Muscle of arm (tissue), 12 donors: Measurements from ENCODE around the gene TKFC. TPM values are rescaled to one million over a fixed set of nuclear protein-coding genes. Genes with fewer than 3 reads are reported as not detected.
"Not testable (repeated sequence)": the region's sequence is repeated elsewhere in the genome, so short reads cannot be mapped to it uniquely, and the experiment has no call there.

Experiments used
- DNase-seq: peaks from one replicate; pipeline ENCODE4 v3.0.0-alpha.2; 2013
- polyA plus RNA-seq, 12 donors: library from polyadenylated mRNA; unstranded; fragments of 120-200 nt; gene quantifications; one replicate each; pipeline ENCODE4 v1.2.1, GENCODE V29; 2013; ENCODE audit not compliant: insufficient read length in 12 of 12

TKFC gene
- polyA plus RNA-seq, 12 donors: 12.4 to 43.6 (median 18.2) TPM; not detected in 1

DNA sequence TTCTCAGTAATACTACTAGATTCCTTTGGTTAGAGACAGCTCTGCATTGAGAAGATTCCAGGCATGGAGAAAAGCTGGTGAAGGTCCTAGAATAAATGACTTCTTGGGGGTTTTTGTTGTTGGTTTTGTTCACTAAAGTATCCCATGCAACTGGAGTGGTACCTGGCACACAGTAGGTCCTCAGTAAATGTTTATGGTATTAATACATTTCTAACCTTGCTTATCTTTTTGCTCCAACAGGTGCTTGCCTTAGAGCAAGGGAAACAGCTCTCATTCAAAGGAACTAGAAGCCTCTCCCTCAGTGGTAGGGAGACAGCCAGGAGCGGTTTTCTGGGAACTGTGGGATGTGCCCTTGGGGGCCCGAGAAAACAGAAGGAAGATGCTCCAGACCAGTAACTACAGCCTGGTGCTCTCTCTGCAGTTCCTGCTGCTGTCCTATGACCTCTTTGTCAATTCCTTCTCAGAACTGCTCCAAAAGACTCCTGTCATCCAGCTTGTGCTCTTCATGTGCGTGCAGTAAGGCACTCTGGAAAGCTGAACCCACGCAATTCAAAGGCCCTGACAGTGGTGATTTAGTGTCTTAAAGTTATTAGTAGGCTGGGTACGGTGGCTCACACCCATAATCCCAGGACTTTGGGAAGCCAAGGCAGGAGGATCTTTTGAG lies 31.1 kb downstream of the TKFC start:
- DNase-seq: no peak

DNA sequence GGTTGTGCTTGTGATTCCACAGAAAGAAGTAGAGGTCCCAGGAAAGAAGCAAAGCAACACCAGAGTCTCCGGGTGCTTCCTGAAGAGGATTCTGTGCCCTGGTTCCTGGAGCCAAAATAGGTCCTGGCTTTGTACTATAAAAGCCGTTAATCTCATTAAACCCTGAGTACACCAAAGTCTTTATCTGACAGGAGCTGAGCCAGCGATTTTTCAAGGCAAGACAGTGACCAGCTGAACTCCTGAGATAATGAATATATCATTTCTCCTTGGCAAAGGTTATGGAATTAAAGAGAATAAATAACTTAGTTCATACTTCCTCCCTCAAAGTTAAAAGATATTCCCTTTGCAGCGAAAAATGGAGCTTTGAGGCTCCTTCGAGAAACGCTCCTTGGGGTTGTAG lies 34.4 kb downstream of the TKFC start:
- no peak for DNase-seq

DNA sequence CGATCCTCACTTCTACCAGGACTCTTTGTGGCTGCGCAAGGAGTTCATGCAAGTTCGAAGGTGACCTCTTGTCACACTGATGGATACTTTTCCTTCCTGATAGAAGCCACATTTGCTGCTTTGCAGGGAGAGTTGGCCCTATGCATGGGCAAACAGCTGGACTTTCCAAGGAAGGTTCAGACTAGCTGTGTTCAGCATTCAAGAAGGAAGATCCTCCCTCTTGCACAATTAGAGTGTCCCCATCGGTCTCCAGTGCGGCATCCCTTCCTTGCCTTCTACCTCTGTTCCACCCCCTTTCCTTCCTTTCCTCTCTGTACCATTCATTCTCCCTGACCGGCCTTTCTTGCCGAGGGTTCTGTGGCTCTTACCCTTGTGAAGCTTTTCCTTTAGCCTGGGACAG lies 35.6 kb downstream of the TKFC start:
- no peak for DNase-seq

DNA sequence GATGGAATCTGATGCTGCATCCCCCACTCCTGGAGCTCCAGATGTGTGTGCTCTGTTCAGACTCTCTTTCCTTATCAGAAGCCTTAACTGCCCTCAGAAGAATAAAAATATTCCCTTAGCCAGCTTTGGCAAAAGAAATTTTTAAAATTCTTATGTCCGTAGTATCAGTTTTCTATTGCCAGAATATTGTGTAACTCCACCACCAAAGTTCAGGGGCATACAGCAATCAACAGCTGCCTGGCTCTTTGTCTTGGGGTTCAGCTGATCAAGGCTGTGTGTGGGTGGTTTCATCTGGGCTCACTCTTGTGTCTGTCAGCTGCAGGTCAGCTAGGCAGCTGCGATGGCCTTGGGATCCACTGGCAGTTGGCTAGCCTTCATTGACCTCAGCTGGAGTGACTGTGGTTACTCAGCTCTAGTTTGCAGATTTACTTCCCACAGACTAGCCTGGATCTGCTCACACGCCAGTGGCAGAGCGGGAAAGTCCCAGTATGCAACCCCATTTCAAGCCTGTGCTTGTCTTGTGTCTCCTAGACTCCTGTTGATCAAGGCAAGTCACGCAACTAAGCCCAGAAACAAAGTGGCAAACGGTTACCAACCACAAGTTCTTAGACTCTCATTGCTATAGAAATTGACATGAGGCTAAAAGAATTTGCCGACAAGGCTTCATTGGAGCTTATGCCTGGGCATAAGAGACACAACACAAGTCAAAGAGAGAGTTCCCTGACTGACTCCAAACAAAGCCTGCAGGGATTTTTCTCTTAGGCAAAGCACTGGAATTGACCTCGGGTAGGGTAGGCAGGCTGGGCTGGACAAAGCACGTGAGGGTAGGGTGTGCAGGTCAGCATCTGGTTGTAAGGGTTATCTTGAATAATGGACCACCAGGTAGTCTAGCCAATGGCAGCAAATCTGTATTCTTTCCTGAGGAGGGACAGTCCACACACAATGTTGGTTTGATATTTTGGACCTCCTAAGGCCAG lies 36.6 kb downstream of the TKFC start:
- DNase-seq: no peak

DNA sequence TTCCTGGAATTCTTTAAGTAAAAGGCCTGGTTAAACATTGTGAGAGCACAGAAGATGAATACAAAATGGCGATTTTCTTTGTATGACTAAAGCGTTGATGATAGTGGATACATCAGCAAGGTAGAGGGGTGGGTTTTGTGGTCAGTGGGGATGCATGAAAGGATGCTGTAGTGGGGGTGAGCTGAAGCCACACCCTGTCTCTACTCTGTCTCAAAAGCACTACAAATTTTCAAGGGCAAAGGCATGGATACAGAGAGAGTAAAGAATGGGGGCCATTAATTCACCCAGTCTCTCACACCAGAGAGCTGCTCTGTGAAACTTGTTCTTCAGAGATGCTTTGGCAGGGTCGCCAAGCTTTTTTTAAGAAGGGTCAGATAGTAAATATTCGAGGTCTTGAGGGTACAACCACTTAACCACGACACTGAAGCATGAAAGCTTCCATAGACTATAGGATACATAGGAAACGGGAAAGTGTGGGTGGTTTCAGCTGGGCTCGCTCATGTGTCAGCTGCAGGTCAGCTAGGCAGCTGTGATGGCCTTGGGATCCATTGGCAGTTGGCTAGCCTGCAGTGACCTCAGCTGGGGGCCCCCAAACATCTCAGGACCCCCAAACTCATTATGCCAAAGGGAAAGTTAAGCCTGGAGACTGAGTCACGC lies 37.4 kb downstream of the TKFC start:
- DNase-seq: no peak

GRCh38 chr11:61372659-61373420 lies 39.8 kb downstream of the TKFC start:
- DNase-seq: no peak

- DNase-seq: no peak
These were observed 42.7 kb downstream of the TKFC start for GRCh38 chr11:61375761-61376108.

DNA sequence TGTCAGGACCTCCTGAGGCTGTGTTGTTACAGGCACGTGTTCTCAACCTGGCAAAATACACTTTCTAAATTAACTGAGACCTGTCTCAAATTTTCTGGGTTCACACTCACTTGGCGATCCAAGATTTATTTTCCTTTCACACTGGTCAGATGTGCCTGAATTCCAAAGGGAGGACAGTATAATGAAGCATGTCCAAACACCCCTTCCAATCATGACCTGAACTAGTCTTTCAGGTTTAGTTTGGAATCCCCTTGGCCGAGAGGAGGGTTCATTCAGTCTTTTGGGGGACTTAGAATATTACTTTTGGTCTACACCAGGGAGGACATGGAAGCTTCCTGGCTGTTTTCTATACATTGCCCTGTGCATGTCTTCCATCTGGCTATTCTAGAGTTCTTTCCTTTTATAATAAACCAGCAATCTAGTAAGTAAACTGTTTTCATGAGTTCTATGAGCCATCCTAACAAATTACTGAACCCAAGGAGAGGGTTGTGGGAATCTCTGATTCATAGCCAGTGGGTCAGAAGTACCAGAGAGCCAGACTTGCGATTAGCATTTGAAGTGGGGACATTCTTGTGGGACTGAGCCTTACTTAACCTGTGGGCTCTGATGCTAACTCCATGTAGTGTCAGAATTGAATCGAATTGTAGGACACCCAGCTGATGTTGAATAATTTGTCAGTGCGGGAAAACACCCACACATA lies 44.6 kb downstream of the TKFC start:
- DNase-seq: no peak

- DNase-seq: no peak
These were observed 45.8 kb downstream of the TKFC start for GRCh38 chr11:61378713-61379313.

DNA sequence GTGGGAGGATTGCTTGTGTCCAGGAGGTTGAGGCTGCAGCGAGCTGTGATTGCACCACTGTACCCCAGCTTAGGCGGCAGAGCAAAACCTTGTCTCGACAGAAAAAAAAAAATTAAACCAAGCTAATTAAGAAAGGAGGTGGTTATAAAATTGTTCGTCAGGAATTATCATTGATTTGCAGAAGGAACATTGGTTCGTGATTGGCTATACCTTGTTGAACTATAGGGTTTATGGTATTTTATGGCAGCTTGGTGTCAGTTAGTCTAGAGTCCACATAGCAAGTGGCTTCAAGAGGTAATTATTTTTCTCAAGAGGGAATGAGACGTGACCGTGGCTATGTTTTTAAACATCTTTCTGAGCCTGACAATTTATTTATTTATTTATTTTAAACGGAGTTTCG lies 47.9 kb downstream of the TKFC start:
- DNase-seq: no peak

GRCh38 chr11:61383859-61384258 lies 50.8 kb downstream of the TKFC start:
- DNase-seq: not testable (repeated sequence)

- no peak for DNase-seq
These were observed 51.5 kb downstream of the TKFC start for GRCh38 chr11:61384271-61385242.

- DNase-seq: no peak
These were observed 57.1 kb downstream of the TKFC start for GRCh38 chr11:61390161-61390560.

DNA sequence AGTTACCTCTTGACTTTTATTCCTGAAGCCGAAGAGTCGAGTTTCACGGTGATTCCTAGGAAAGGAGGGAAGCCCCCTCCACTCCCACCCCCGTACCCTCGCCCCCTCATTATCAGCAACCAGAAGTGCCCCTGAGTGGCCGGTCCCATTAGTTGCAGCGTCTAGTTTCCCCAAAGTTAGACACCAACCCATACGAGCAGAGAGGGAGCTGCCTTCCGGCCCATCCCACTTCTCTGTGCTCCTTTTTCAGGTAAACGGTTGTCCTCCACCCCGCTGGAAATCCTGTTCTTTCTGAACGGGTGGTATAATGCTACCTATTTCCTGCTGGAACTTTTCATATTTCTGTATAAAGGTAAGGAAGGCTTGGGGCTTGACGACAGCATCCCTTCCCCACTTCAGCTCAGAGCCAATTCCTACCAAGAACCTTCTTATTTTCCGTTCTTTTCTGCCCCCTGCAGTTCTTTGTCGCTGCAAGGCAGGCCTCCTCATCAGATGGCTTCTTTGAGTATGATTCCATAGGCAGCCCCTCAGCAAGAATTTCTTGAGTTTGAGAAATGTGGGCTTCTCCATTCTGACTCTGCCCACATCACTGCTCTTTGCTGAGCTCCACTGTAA lies 60.1 kb downstream of the TKFC start:
- DNase-seq: peak; percentile 13

Other genes with a start within 250 kb of the TKFC start
- 1 to 10 TPM in 1 of 12 donors, under 1 TPM in 7, not detected in 4; 0.05 to 1.7 (median 0.11) TPM for gene CD5, start 230.7 kb upstream of the TKFC start, polyA plus RNA-seq
- gene VPS37C, start 171.8 kb upstream of the TKFC start, polyA plus RNA-seq: 10 to 100 TPM in 11 of 12 donors, not detected in 1; 13.3 to 21.1 (median 15.7) TPM
- gene PGA3, start 129.7 kb upstream of the TKFC start, polyA plus RNA-seq: 1 to 10 TPM in 1 of 12 donors, under 1 TPM in 7, not detected in 4; 0.12 to 1.4 (median 0.37) TPM
- gene PGA4, start 110.9 kb upstream of the TKFC start, polyA plus RNA-seq: 1 to 10 TPM in 5 of 12 donors, under 1 TPM in 5, not detected in 2; 0.22 to 2.6 (median 1.2) TPM
- 1 to 10 TPM in 6 of 12 donors, under 1 TPM in 4, not detected in 2; 0.32 to 1.9 (median 1.1) TPM for gene PGA5, start 92.1 kb upstream of the TKFC start, polyA plus RNA-seq
- gene VWCE, start 37.9 kb upstream of the TKFC start, polyA plus RNA-seq: 1 to 10 TPM in 10 of 12 donors, not detected in 2; 3.5 to 9.0 (median 5.2) TPM
- gene DDB1, start 123 bp upstream of the TKFC start, polyA plus RNA-seq: 100 to 1,000 TPM; 158 to 355 (median 188) TPM
- 10 to 100 TPM in 11 of 12 donors, not detected in 1; 13.4 to 37.7 (median 17.1) TPM for gene CYB561A3, start 28.7 kb downstream of the TKFC start, polyA plus RNA-seq
- gene TMEM138, start 29.1 kb downstream of the TKFC start, polyA plus RNA-seq: 10 to 100 TPM in 11 of 12 donors, not detected in 1; 13.8 to 75.4 (median 23.4) TPM
- 10 to 100 TPM in 11 of 12 donors, not detected in 1; 11.6 to 21.2 (median 16.0) TPM for gene TMEM216, start 59.4 kb downstream of the TKFC start, polyA plus RNA-seq
- 100 to 1,000 TPM in 1 of 12 donors, 10 to 100 TPM in 10, not detected in 1; 65.5 to 116 (median 74.9) TPM for gene CPSF7, start 96.7 kb downstream of the TKFC start, polyA plus RNA-seq
- 10 to 100 TPM in 11 of 12 donors, not detected in 1; 29.1 to 36.6 (median 30.4) TPM for gene SDHAF2, start 96.9 kb downstream of the TKFC start, polyA plus RNA-seq
- under 1 TPM in 8 of 12 donors, not detected in 4; 0.11 to 0.34 (median 0.16) TPM for gene LRRC10B, start 175.5 kb downstream of the TKFC start, polyA plus RNA-seq
- 10 to 100 TPM in 1 of 12 donors, 1 to 10 TPM in 10, not detected in 1; 2.0 to 12.0 (median 3.1) TPM for gene SYT7, start 247.8 kb downstream of the TKFC start, polyA plus RNA-seq